HepG2 (cell line): Measurements from ENCODE around the gene ZMYND8. TPM values are rescaled to one million over a fixed set of nuclear protein-coding genes. Genes with fewer than 3 reads are reported as not detected.

ENCODE experiments used
- ARID4A ChIP-seq: sonication (generic); formaldehyde crosslinking; IDR thresholded peaks from 2 replicates; pipeline ENCODE4 v1.5.0; 2020; ENCODE audit warnings: mild to moderate bottlenecking, missing genetic modification reagents, borderline replicate concordance
- EEA1 ChIP-seq: sonication (generic); formaldehyde crosslinking; IDR thresholded peaks from 2 replicates; pipeline ENCODE4 v1.5.1; 2020; ENCODE audit warnings: mild to moderate bottlenecking, missing genetic modification reagents, borderline replicate concordance
- IKZF1 ChIP-seq: fragments of 450-650 bp; IDR thresholded peaks from 2 replicates; pipeline ENCODE4 v1.7.1; 2016
- JUND ChIP-seq: sonication (generic); formaldehyde crosslinking; IDR thresholded peaks from 2 replicates; pipeline ENCODE4 v1.8.0; 2022; ENCODE audit warnings: mild to moderate bottlenecking, missing genetic modification reagents
- MIER3 ChIP-seq: IDR thresholded peaks from 2 replicates; pipeline ENCODE4 v1.6.1; 2016; ENCODE audit warnings: missing compliant biosample characterization, borderline replicate concordance
- PRDM10 ChIP-seq: sonication (generic); formaldehyde crosslinking; IDR thresholded peaks from 2 replicates; pipeline ENCODE4 v1.4.0; 2020; ENCODE audit warnings: low read depth, missing genetic modification reagents
- PRDM15 ChIP-seq: sonication (generic); formaldehyde crosslinking; IDR thresholded peaks from 2 replicates; pipeline ENCODE4 v1.4.0; 2020; ENCODE audit warnings: missing genetic modification reagents
- RARA ChIP-seq: IDR thresholded peaks from 2 replicates; pipeline ENCODE4 v1.6.1; 2016; ENCODE audit warnings: missing genetic modification reagents, missing compliant biosample characterization
- RNF2 ChIP-seq: fragments of 450-650 bp; conservative IDR thresholded peaks from 2 replicates; pipeline ENCODE4 v1.6.1; 2016; ENCODE audit warnings: low read depth
- SP4 ChIP-seq: sonication (generic); formaldehyde crosslinking; IDR thresholded peaks from 2 replicates; pipeline ENCODE4 v1.8.1; 2023; ENCODE audit warnings: mild to moderate bottlenecking, missing genetic modification reagents
- SRSF9 ChIP-seq: fragments of 200-400 bp; formaldehyde crosslinking; IDR thresholded peaks from 2 replicates; pipeline ENCODE4 v1.6.1; 2018; ENCODE audit warnings: borderline replicate concordance, mild to moderate bottlenecking, low read depth, low read length; ENCODE audit not compliant: insufficient read depth, poor library complexity, severe bottlenecking
- TCF7L2 ChIP-seq: IDR thresholded peaks from 2 replicates; pipeline ENCODE4 v1.6.1; 2011; ENCODE audit warnings: mild to moderate bottlenecking, low read depth, low read length, moderate library complexity
- TP53 ChIP-seq: sonication (generic); formaldehyde crosslinking; conservative IDR thresholded peaks from 2 replicates; pipeline ENCODE4 v1.4.0; 2020; ENCODE audit warnings: missing genetic modification reagents
- ZBTB8A ChIP-seq: sonication (generic); formaldehyde crosslinking; IDR thresholded peaks from 2 replicates; pipeline ENCODE4 v1.4.0; 2020; ENCODE audit warnings: mild to moderate bottlenecking, low read depth, missing genetic modification reagents, borderline replicate concordance
- ZNF770 ChIP-seq: sonication (generic); formaldehyde crosslinking; IDR thresholded peaks from 2 replicates; pipeline ENCODE4 v1.5.0; 2020; ENCODE audit warnings: mild to moderate bottlenecking, missing genetic modification reagents
- polyA plus RNA-seq, 8 experiments: library from polyadenylated mRNA; depleted of rRNA in 3 of 8; stranded (reverse) in 7 of 8; unstranded in 1 of 8; fragments of >200 nt; fragmentation: Illumina TruSeq in 4 of 8; extraction: Trizol in 4 of 8; gene quantifications; 2 replicates each; pipeline versions ENCODE4 v1.2.1 to v1.2.3, GENCODE V29; 2011 to 2016; ENCODE audit warnings: low read depth in 4 of 8, missing spikeins in 1 of 8, mixed read lengths in 1 of 8; ENCODE audit not compliant: insufficient read depth in 1 of 8
- total RNA-seq, 5 experiments: library from RNA; depleted of rRNA; stranded (reverse); fragments of >200 nt; fragmentation: Illumina TruSeq; extraction: Trizol; gene quantifications; 2 replicates each; pipeline ENCODE4 v1.2.3, GENCODE V29; 2016; ENCODE audit warnings: low read depth in 1 of 5

Gene ZMYND8
- total and polyA plus RNA-seq, 2 of the 13 experiments (the other 11 are each of a cell fraction or from before 2014, with no cell fraction given), result 53.9 to 84.7 TPM

- no peak for TF ChIP-seq ARID4A (CRISPR knock-in tag)
- TF ChIP-seq SRSF9, result no peak
- no peak for TF ChIP-seq IKZF1
- TF ChIP-seq MIER3 (CRISPR knock-in tag), result no peak
- TF ChIP-seq JUND (CRISPR knock-in tag), result no peak
- TF ChIP-seq SP4 (CRISPR knock-in tag), result no peak
- TF ChIP-seq RARA, result 0 out of 2 replicates have a peak, but pooled peaks have one; percentile 38
- no peak for TF ChIP-seq PRDM15 (CRISPR knock-in tag)
- no peak for TF ChIP-seq EEA1 (CRISPR knock-in tag)
- no peak for TF ChIP-seq TCF7L2
- TF ChIP-seq RNF2, result no peak
- no peak for TF ChIP-seq PRDM10 (CRISPR knock-in tag)
- TF ChIP-seq ZNF770 (CRISPR knock-in tag), result peak; percentile 82
- TF ChIP-seq TP53 (CRISPR knock-in tag), result no peak
- no peak for TF ChIP-seq ZBTB8A (CRISPR knock-in tag)
Observed at GRCh38 chr20:47317127-47317895, 39.2 kb downstream of the ZMYND8 start (continued).
